Astrocyte (in vitro differentiated cells and primary cell): ENCODE measurements around the gene KPNA1. TPM values are rescaled to one million over a fixed set of nuclear protein-coding genes. Genes with fewer than 3 reads are reported as not detected.

Experiments
- DNase-seq: peaks from one replicate; pipeline ENCODE4 v3.0.0-alpha.2; 2010; ENCODE audit warnings: low read depth
- FAIRE-seq: peaks from 2 replicates; lab custom pipeline; 2011; peaks lifted over from hg19 to GRCh38; lab: Jason Lieb, UNC
- H2AFZ ChIP-seq: 2 replicates; pipeline ENCODE4 v1.6.0; 2012; ENCODE audit warnings: low read depth, low read length, inconsistent platforms
- H3K27ac ChIP-seq: 2 replicates; pipeline ENCODE4 v1.5.1; 2011; ENCODE audit warnings: low read depth, low read length, inconsistent platforms
- H3K27me3 ChIP-seq: 2 replicates; pipeline ENCODE4 v1.6.0; 2011; ENCODE audit warnings: low read length, inconsistent platforms; ENCODE audit not compliant: insufficient read depth
- H3K36me3 ChIP-seq: 2 replicates; pipeline ENCODE4 v1.5.1; 2011; ENCODE audit warnings: low read length, inconsistent platforms; ENCODE audit not compliant: insufficient read depth
- H3K4me1 ChIP-seq: 2 replicates; pipeline ENCODE4 v1.5.1; 2011; ENCODE audit warnings: low read length, inconsistent platforms; ENCODE audit not compliant: insufficient read depth
- H3K4me2 ChIP-seq: 2 replicates; pipeline ENCODE4 v1.6.0; 2012; ENCODE audit warnings: low read length, inconsistent platforms
- H3K4me3 ChIP-seq: 2 replicates; pipeline ENCODE4 v1.5.1; 2011; ENCODE audit warnings: low read depth, mild to moderate bottlenecking, low read length, inconsistent platforms; ENCODE audit not compliant: insufficient read depth
- H3K79me2 ChIP-seq: 2 replicates; pipeline ENCODE4 v1.6.0; 2012; ENCODE audit warnings: mild to moderate bottlenecking, low read length, inconsistent platforms; ENCODE audit not compliant: insufficient read depth
- H3K9ac ChIP-seq: 2 replicates; pipeline ENCODE4 v1.6.0; 2012; ENCODE audit warnings: mild to moderate bottlenecking, low read length, inconsistent platforms
- H3K9me3 ChIP-seq: 2 replicates; pipeline ENCODE4 v1.5.1; 2012; ENCODE audit warnings: low read depth, mild to moderate bottlenecking, low read length, inconsistent platforms; ENCODE audit not compliant: insufficient read depth
- H4K20me1 ChIP-seq: 2 replicates; pipeline ENCODE4 v1.6.0; 2012; ENCODE audit warnings: low read length, inconsistent platforms; ENCODE audit not compliant: insufficient read depth
- H3K27ac Mint-ChIP-seq: one replicate; pipeline ENCODE4 v1.8.0; 2021; ENCODE audit warnings: mild to moderate bottlenecking, mixed read lengths; ENCODE audit not compliant: unreplicated experiment
- H3K27me3 Mint-ChIP-seq: one replicate; pipeline ENCODE4 v1.8.0; 2021; ENCODE audit warnings: low read depth, mixed read lengths; ENCODE audit not compliant: unreplicated experiment
- H3K36me3 Mint-ChIP-seq: one replicate; pipeline ENCODE4 v1.8.0; 2021; ENCODE audit warnings: low read depth, mixed read lengths; ENCODE audit not compliant: unreplicated experiment
- H3K4me1 Mint-ChIP-seq: one replicate; pipeline ENCODE4 v1.8.0; 2021; ENCODE audit warnings: low read depth, mixed read lengths; ENCODE audit not compliant: unreplicated experiment
- H3K4me3 Mint-ChIP-seq: one replicate; pipeline ENCODE4 v1.8.0; 2021; ENCODE audit warnings: mild to moderate bottlenecking, moderate library complexity, mixed read lengths; ENCODE audit not compliant: unreplicated experiment
- H3K9me3 Mint-ChIP-seq: one replicate; pipeline ENCODE4 v1.8.0; 2021; ENCODE audit warnings: mild to moderate bottlenecking, mixed read lengths; ENCODE audit not compliant: unreplicated experiment
- EZH2 ChIP-seq: IDR thresholded peaks from 2 replicates; pipeline ENCODE4 v1.6.1; 2012; ENCODE audit warnings: mild to moderate bottlenecking, low read length, inconsistent platforms; ENCODE audit not compliant: insufficient read depth
- total RNA-seq: library from RNA; stranded (reverse); gene quantifications from 2 replicates; pipeline ENCODE4 v1.2.1, GENCODE V29; 2021
- TF ChIP-seq, protein P1 (sequence below): IDR thresholded peaks from 2 replicates; pipeline ENCODE4 v1.5.1; 2011; ENCODE audit warnings: low read depth, mild to moderate bottlenecking, inconsistent platforms, low read length, moderate library complexity; ENCODE audit not compliant: insufficient read depth

Gene KPNA1
- total RNA-seq, 1 donor from 2014 or later, result 165 TPM

DNA sequence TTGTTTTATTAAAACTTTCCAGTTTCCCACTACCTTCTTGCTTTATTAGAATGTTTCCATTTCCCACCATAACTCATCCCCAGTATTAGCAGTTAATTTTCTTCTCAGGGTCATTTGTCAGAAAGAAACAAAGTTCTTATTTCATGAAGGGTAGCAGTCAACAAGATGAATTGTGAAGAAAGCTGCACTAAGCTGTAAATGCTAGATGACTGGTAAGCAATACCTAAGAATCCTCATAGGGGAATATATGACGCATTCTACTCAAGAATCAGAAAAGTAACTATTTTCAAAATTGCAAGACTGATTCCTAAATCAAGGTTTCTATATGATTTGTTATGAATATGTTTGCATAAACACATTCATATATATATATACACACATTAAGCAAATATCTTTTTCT lies 50.1 kb downstream of the KPNA1 start:
- no peaks in the 10 kb centered on the region for H3K9me3 ChIP-seq
- no peak overlapping the region for H2AFZ ChIP-seq
- no peak overlapping the region for H3K9ac ChIP-seq
- no peak overlapping the region for H3K4me3 Mint-ChIP-seq
- peaks cover 21% of the 10 kb centered on the region for H3K4me1 Mint-ChIP-seq
- no peaks in the 10 kb centered on the region for H3K27me3 Mint-ChIP-seq
- no peak overlapping the region for H3K4me2 ChIP-seq
- H3K36me3 ChIP-seq, result peaks cover 13% of the 10 kb centered on the region
- peaks cover 45% of the 10 kb centered on the region for H3K79me2 ChIP-seq
- FAIRE-seq (no peak), DNase-seq (no peak)
- H3K27ac Mint-ChIP-seq, result no peak overlapping the region
- no peaks in the 10 kb centered on the region for H3K27me3 ChIP-seq
- H3K4me1 ChIP-seq, result no peaks in the 10 kb centered on the region
- no peak overlapping the region for H3K27ac ChIP-seq
- peaks cover 10% of the 10 kb centered on the region for H3K36me3 Mint-ChIP-seq
- no peak overlapping the region for H3K4me3 ChIP-seq
- TF ChIP-seq, protein P1, sequence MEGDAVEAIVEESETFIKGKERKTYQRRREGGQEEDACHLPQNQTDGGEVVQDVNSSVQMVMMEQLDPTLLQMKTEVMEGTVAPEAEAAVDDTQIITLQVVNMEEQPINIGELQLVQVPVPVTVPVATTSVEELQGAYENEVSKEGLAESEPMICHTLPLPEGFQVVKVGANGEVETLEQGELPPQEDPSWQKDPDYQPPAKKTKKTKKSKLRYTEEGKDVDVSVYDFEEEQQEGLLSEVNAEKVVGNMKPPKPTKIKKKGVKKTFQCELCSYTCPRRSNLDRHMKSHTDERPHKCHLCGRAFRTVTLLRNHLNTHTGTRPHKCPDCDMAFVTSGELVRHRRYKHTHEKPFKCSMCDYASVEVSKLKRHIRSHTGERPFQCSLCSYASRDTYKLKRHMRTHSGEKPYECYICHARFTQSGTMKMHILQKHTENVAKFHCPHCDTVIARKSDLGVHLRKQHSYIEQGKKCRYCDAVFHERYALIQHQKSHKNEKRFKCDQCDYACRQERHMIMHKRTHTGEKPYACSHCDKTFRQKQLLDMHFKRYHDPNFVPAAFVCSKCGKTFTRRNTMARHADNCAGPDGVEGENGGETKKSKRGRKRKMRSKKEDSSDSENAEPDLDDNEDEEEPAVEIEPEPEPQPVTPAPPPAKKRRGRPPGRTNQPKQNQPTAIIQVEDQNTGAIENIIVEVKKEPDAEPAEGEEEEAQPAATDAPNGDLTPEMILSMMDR, result no peak
- no peak for TF ChIP-seq EZH2
- H3K9me3 Mint-ChIP-seq, result no peaks in the 10 kb centered on the region
- H4K20me1 ChIP-seq, result peaks cover 44% of the 10 kb centered on the region

DNA sequence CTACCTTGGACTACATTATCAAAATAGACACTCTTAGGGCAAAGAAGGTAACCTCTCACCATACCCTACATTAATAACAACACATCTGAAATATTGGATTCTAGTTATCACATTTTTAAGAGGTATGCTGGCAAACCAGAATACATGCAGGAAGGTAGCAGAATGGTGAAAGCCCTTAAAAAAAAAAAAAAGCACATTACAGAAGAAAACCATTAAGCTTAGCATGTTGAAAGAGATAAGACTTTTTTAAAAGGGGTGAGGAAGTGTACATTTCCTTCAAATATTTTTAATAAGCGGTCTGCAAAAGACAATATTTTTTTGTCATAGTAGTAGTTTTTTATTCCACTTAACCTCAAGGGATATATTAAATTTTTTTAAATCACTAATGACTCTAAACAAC lies 52.3 kb downstream of the KPNA1 start:
- no peaks in the 10 kb centered on the region for H3K9me3 Mint-ChIP-seq
- FAIRE-seq (no peak), DNase-seq (no peak)
- H3K36me3 ChIP-seq, result peaks cover 28% of the 10 kb centered on the region
- H3K9me3 ChIP-seq, result no peaks in the 10 kb centered on the region
- H3K4me3 Mint-ChIP-seq, result no peak overlapping the region
- H3K27ac Mint-ChIP-seq, result no peak overlapping the region
- H3K27ac ChIP-seq, result no peak overlapping the region
- H3K4me2 ChIP-seq, result no peak overlapping the region
- peaks cover 3% of the 10 kb centered on the region for H3K4me1 Mint-ChIP-seq
- H3K4me1 ChIP-seq, result no peaks in the 10 kb centered on the region
- H3K27me3 Mint-ChIP-seq, result no peaks in the 10 kb centered on the region
- no peak overlapping the region for H2AFZ ChIP-seq
- peaks cover 22% of the 10 kb centered on the region for H3K79me2 ChIP-seq
- peaks cover 34% of the 10 kb centered on the region for H4K20me1 ChIP-seq
- H3K27me3 ChIP-seq, result no peaks in the 10 kb centered on the region
- no peak overlapping the region for H3K4me3 ChIP-seq
- peaks cover 13% of the 10 kb centered on the region for H3K36me3 Mint-ChIP-seq
- TF ChIP-seq, protein P1, result no peak
- H3K9ac ChIP-seq, result no peak overlapping the region

DNA sequence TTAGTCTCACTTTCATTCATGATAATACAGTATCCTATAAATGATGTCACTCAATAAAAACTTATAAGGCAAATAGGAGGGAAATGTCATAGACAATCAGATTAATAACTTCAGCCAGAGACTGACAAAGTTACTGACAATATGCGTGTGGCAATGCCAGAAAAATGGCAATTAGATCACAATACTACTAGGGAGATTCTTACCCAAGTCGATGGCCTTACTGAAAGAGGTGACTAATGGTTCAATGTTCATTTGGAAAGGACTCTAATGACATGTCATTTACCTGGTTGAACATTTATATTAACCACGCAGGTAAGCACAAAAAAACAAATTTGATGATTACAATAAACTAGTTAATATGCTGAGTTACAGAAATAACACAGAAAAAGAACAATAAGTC lies 52.9 kb downstream of the KPNA1 start:
- Histone ChIP-seq H4K20me1 (peaks cover 30% of the 10 kb centered on the region), H3K9ac (no peak overlapping the region), H3K27ac (no peak overlapping the region), H3K27me3 (no peaks in the 10 kb centered on the region), H3K36me3 (peaks cover 32% of the 10 kb centered on the region), H3K79me2 (peaks cover 19% of the 10 kb centered on the region), H2AFZ (no peak overlapping the region), H3K9me3 (no peaks in the 10 kb centered on the region), H3K4me1 (no peaks in the 10 kb centered on the region), H3K4me2 (no peak overlapping the region), H3K4me3 (no peak overlapping the region)
- H3K4me3 Mint-ChIP-seq, result no peak overlapping the region
- TF ChIP-seq EZH2, result no peak
- TF ChIP-seq, protein P1, result no peak
- H3K9me3 Mint-ChIP-seq, result no peaks in the 10 kb centered on the region
- H3K27ac Mint-ChIP-seq, result no peak overlapping the region
- no peak for DNase-seq
- peaks cover 13% of the 10 kb centered on the region for H3K36me3 Mint-ChIP-seq
- peaks cover 3% of the 10 kb centered on the region for H3K4me1 Mint-ChIP-seq
- no peak for FAIRE-seq
- no peaks in the 10 kb centered on the region for H3K27me3 Mint-ChIP-seq
